H1 (cell line): Measurements from ENCODE around the gene RAET1E. TPM values are rescaled to one million over a fixed set of nuclear protein-coding genes. Genes with fewer than 3 reads are reported as not detected.
"Not testable (repeated sequence)": the region's sequence is repeated elsewhere in the genome, so short reads cannot be mapped to it uniquely, and the experiment has no call there.

ENCODE experiments used
- CTCF ChIA-PET: fragments of 300-600 bp; sonication (Branson Sonifier 250); formaldehyde crosslinking; loops from one replicate; lab custom pipeline; 2021; ENCODE audit not compliant: partially characterized antibody; lab: Charles Lee
- POLR2A ChIA-PET: fragments of 300-600 bp; sonication (Branson Sonifier 250); formaldehyde crosslinking; loops from one replicate; lab custom pipeline; 2021; ENCODE audit warnings: inconsistent platforms; ENCODE audit not compliant: partially characterized antibody; lab: Charles Lee
- DNase-seq, 2 experiments: peaks; one replicate each; pipeline versions ENCODE4 v3.0.0 to v3.0.0-alpha.2; 2010 to 2022; ENCODE audit warnings: low spot score in 2 of 2, low read depth in 1 of 2, mixed read lengths in 1 of 2
- FAIRE-seq: peaks from 2 replicates; lab custom pipeline; 2011; peaks lifted over from hg19 to GRCh38; lab: Jason Lieb, UNC
- H2AFZ ChIP-seq: 2 replicates; pipeline ENCODE4 v1.8.1; 2012; ENCODE audit warnings: low read length, inconsistent platforms
- H2AK5ac ChIP-seq: 2 replicates; pipeline ENCODE4 v1.6.1; 2013; ENCODE audit warnings: low read depth, low read length
- H2BK120ac ChIP-seq: replicated peaks from 2 replicates; pipeline ENCODE3; 2013; ENCODE audit warnings: low read depth, low read length, inconsistent platforms
- H2BK12ac ChIP-seq: 2 replicates; pipeline ENCODE4 v1.6.1; 2013; ENCODE audit warnings: low read depth, low read length
- H2BK15ac ChIP-seq: 2 replicates; pipeline ENCODE4 v1.6.1; 2013; ENCODE audit warnings: low read length
- H2BK20ac ChIP-seq: 2 replicates; pipeline ENCODE4 v1.6.1; 2013; ENCODE audit warnings: low read length
- H2BK5ac ChIP-seq: 2 replicates; pipeline ENCODE4 v1.6.1; 2013; ENCODE audit warnings: low read depth, low read length
- H3K14ac ChIP-seq: 2 replicates; pipeline ENCODE4 v1.6.1; 2013; ENCODE audit warnings: inconsistent platforms; ENCODE audit not compliant: insufficient read length
- H3K18ac ChIP-seq: 2 replicates; pipeline ENCODE4 v1.6.1; 2013; ENCODE audit warnings: low read length; ENCODE audit errors: extremely low read depth
- H3K23ac ChIP-seq: 2 replicates; pipeline ENCODE4 v1.6.1; 2013; ENCODE audit warnings: inconsistent platforms; ENCODE audit not compliant: insufficient read length
- H3K23me2 ChIP-seq: 2 replicates; pipeline ENCODE4 v1.6.1; 2013; ENCODE audit warnings: low read depth, low read length
- H3K27ac ChIP-seq: 2 replicates; pipeline ENCODE4 v1.6.1; 2011; ENCODE audit warnings: low read depth, low read length, inconsistent platforms
- H3K27me3 ChIP-seq, 4 experiments: replicated peaks in 1 of 4; 1 replicate in 1 of 4; 2 replicates in 3 of 4; pipeline versions ENCODE4 v1.6.1 to v1.8.1; 2011 to 2013; ENCODE audit warnings: low read length in 3 of 4, mild to moderate bottlenecking in 3 of 4, inconsistent platforms in 2 of 4, mixed read lengths in 2 of 4, moderate library complexity in 1 of 4; ENCODE audit not compliant: control insufficient read depth in 3 of 4, insufficient read depth in 3 of 4; ENCODE audit errors: extremely low read depth in 1 of 4
- H3K36me3 ChIP-seq, 4 experiments: 2 replicates each; pipeline versions ENCODE4 v1.6.1 to v1.8.1; 2011 to 2013; ENCODE audit warnings: mild to moderate bottlenecking in 4 of 4, low read length in 3 of 4, moderate library complexity in 2 of 4, control low read depth in 1 of 4, inconsistent platforms in 1 of 4; ENCODE audit not compliant: insufficient read depth in 4 of 4, control insufficient read depth in 2 of 4
- H3K4ac ChIP-seq: replicated peaks from 2 replicates; pipeline ENCODE3; 2013; ENCODE audit warnings: low read length, low read depth, mixed read lengths, inconsistent platforms; ENCODE audit not compliant: insufficient read length
- H3K4me1 ChIP-seq, 4 experiments: replicated peaks in 1 of 4; 1 replicate in 1 of 4; 2 replicates in 3 of 4; pipeline versions ENCODE4 v1.6.1 to v1.8.1; 2011 to 2013; ENCODE audit warnings: low read length in 3 of 4, inconsistent platforms in 2 of 4, mixed read lengths in 1 of 4; ENCODE audit not compliant: insufficient read depth in 4 of 4, control insufficient read depth in 3 of 4
- H3K4me2 ChIP-seq, 2 experiments: 2 replicates each; pipeline versions ENCODE4 v1.6.1 to v1.8.1; 2011 to 2013; ENCODE audit warnings: low read depth in 2 of 2, low read length in 2 of 2, control low read depth in 1 of 2, inconsistent platforms in 1 of 2, mild to moderate bottlenecking in 1 of 2; ENCODE audit not compliant: insufficient read depth in 1 of 2
- H3K4me3 ChIP-seq, 4 experiments: fragments of 200-600, 300-600 bp in 1 of 4; sonication (generic), shearing (Covaris generic), sonication (Bioruptor Twin) in 1 of 4; 2 replicates each; pipeline versions ENCODE4 v1.5.1 to v1.8.1; 2011 to 2016; ENCODE audit warnings: low read length in 4 of 4, low read depth in 3 of 4, control low read depth in 2 of 4, inconsistent platforms in 2 of 4, mild to moderate bottlenecking in 2 of 4, mixed read lengths in 1 of 4, moderate library complexity in 1 of 4; ENCODE audit not compliant: insufficient read depth in 2 of 4; ENCODE audit errors: extremely low read depth in 1 of 4
- H3K56ac ChIP-seq: replicated peaks from 2 replicates; pipeline ENCODE3; 2013; ENCODE audit warnings: low read depth, mild to moderate bottlenecking, mixed read lengths, low read length, inconsistent platforms; ENCODE audit not compliant: insufficient read length
- H3K79me1 ChIP-seq: 2 replicates; pipeline ENCODE4 v1.6.1; 2013; ENCODE audit warnings: low read depth, low read length, control low read depth
- H3K79me2 ChIP-seq, 2 experiments: 2 replicates each; pipeline versions ENCODE4 v1.6.1 to v1.8.1; 2012 to 2013; ENCODE audit warnings: low read length in 2 of 2, mild to moderate bottlenecking in 2 of 2, inconsistent platforms in 1 of 2; ENCODE audit not compliant: insufficient read depth in 2 of 2, control insufficient read depth in 1 of 2
- H3K9ac ChIP-seq, 4 experiments: replicated peaks in 1 of 4; 1 replicate in 1 of 4; 2 replicates in 3 of 4; pipeline versions ENCODE4 v1.6.1 to v1.8.1; 2011 to 2013; ENCODE audit warnings: low read depth in 3 of 4, low read length in 3 of 4, control low read depth in 2 of 4, mild to moderate bottlenecking in 2 of 4, moderate library complexity in 2 of 4, inconsistent platforms in 1 of 4; ENCODE audit errors: extremely low read depth in 1 of 4
- H3K9me3 ChIP-seq, 2 experiments: 2 replicates each; pipeline versions ENCODE4 v1.6.1 to v1.8.1; 2012 to 2013; ENCODE audit warnings: mild to moderate bottlenecking in 2 of 2, moderate library complexity in 2 of 2, control low read depth in 1 of 2, inconsistent platforms in 1 of 2, low read depth in 1 of 2, low read length in 1 of 2, mixed read lengths in 1 of 2; ENCODE audit not compliant: insufficient read depth in 2 of 2
- H4K20me1 ChIP-seq, 2 experiments: replicated peaks in 1 of 2; 2 replicates each; pipeline versions ENCODE3 to v1.8.1; 2011 to 2013; ENCODE audit warnings: inconsistent platforms in 2 of 2, low read length in 2 of 2, mild to moderate bottlenecking in 1 of 2; ENCODE audit not compliant: insufficient read depth in 2 of 2, control insufficient read depth in 1 of 2
- H4K5ac ChIP-seq: 2 replicates; pipeline ENCODE4 v1.6.1; 2013; ENCODE audit warnings: low read length, low read depth, mixed read lengths, inconsistent platforms; ENCODE audit not compliant: insufficient read length
- H4K8ac ChIP-seq: 2 replicates; pipeline ENCODE4 v1.8.0; 2013; ENCODE audit warnings: mild to moderate bottlenecking, moderate library complexity, low read length, inconsistent platforms; ENCODE audit not compliant: insufficient read depth; ENCODE audit errors: extremely low read depth
- H4K91ac ChIP-seq: replicated peaks from 2 replicates; pipeline ENCODE3; 2013; ENCODE audit warnings: low read length, mixed read lengths, inconsistent platforms; ENCODE audit not compliant: insufficient read length
- CTBP2 ChIP-seq: IDR thresholded peaks from 2 replicates; pipeline ENCODE4 v1.7.0; 2011; ENCODE audit warnings: borderline replicate concordance, mild to moderate bottlenecking, moderate library complexity, mixed read lengths, low read length; ENCODE audit not compliant: insufficient read depth, insufficient read length
- EP300 ChIP-seq, 2 experiments: IDR thresholded peaks; 1 replicate in 1 of 2; 2 replicates in 1 of 2; pipeline ENCODE4 v1.6.1; 2011 to 2012; ENCODE audit warnings: low read depth in 2 of 2, low read length in 2 of 2, mild to moderate bottlenecking in 2 of 2, borderline replicate concordance in 1 of 2, inconsistent platforms in 1 of 2, moderate library complexity in 1 of 2
- NANOG ChIP-seq: IDR thresholded peaks from 2 replicates; pipeline ENCODE4 v1.6.1; 2011; ENCODE audit warnings: low read length, low read depth, mild to moderate bottlenecking, inconsistent platforms; ENCODE audit not compliant: insufficient read depth, poor library complexity, severe bottlenecking
- RAD21 ChIP-seq, 2 experiments: IDR thresholded peaks in 1 of 2; conservative IDR thresholded peaks in 1 of 2; 2 replicates each; pipeline ENCODE4 v1.6.1; 2011; ENCODE audit warnings: low read depth in 2 of 2, low read length in 2 of 2, improper control_type of control experiment in 1 of 2, inconsistent platforms in 1 of 2, mild to moderate bottlenecking in 1 of 2, moderate library complexity in 1 of 2
- SUZ12 ChIP-seq: fragments of 200-600 bp; sonication (generic); IDR thresholded peaks from 2 replicates; pipeline ENCODE4 v1.6.1; 2012; ENCODE audit warnings: mild to moderate bottlenecking, inconsistent platforms, low read length, moderate library complexity, mixed read lengths
- TAF1 ChIP-seq: IDR thresholded peaks from 2 replicates; pipeline ENCODE4 v1.6.1; 2011; ENCODE audit warnings: mild to moderate bottlenecking, low read depth, low read length
- USF2 ChIP-seq: IDR thresholded peaks from 2 replicates; pipeline ENCODE4 v1.6.1; 2011; ENCODE audit warnings: low read length, improper control_type of control experiment
- WGBS, 2 experiments: shearing (Covaris generic) in 1 of 2; methylation state at CpG; one replicate each; pipeline versions ENCODE4 v1.1.6 to v1.1.7; 2013 to 2015; ENCODE audit warnings: low lambda C conversion rate in 2 of 2, mixed read lengths in 2 of 2, inconsistent platforms in 1 of 2, low coverage in 1 of 2, missing lambda C conversion rate in 1 of 2; ENCODE audit not compliant: insufficient replicate concordance in 2 of 2, insufficient coverage in 1 of 2, insufficient read length in 1 of 2; ENCODE audit errors: extremely low coverage in 1 of 2, missing lambda C conversion rate in 1 of 2; 5-methylcytosine and 5-hydroxymethylcytosine counted together
- polyA plus RNA-seq, 7 experiments: library from polyadenylated mRNA; depleted of rRNA in 3 of 7; stranded (reverse) in 5 of 7; unstranded in 2 of 7; fragments of >200 nt in 5 of 7; fragments of 200-250 nt in 2 of 7; gene quantifications; 1 replicate in 5 of 7; 2 replicates in 1 of 7; 4 replicates in 1 of 7; pipeline versions ENCODE4 v1.2.1 to v1.2.3, GENCODE V29; 2011 to 2013; ENCODE audit warnings: missing spikeins in 2 of 7, mixed read lengths in 2 of 7
- total RNA-seq: library from RNA; stranded (reverse); fragmentation: NEBNext Ultra II Directional; extraction: Animal tissue kit (Norgen Biotek cat#: 25700); gene quantifications from 2 replicates; pipeline ENCODE4 v1.2.1, GENCODE V29; 2021

Gene RAET1E
- total and polyA plus RNA-seq, 2 of the 8 experiments (the other 6 are each of a cell fraction or from before 2014, with no cell fraction given): not detected

GRCh38 chr6:149862922-149863697 is 34.8 kb downstream of the RAET1E start (continued):
- TF ChIP-seq SUZ12: peak; percentile 34; the same call in 1 of the 2 replicates
- TF ChIP-seq NANOG: no peak
- no peak for TF ChIP-seq USF2
- no peak for TF ChIP-seq RAD21 (IDR thresholded peaks at IDR 0.05 in 1 of 2, conservative IDR thresholded peaks at IDR 0.05 in 1 of 2; ENCODE audit: low read depth in 2 of 2, low read length in 2 of 2)
- 0 out of 2 replicates have a peak, but pooled peaks have one; percentile 43 for TF ChIP-seq TAF1
- no peak for TF ChIP-seq CTBP2
- TF ChIP-seq EP300 (IDR thresholded peaks at IDR 0.05; ENCODE audit: borderline replicate concordance in 1 of 2, low read depth in 2 of 2, low read length in 2 of 2): no peak

GRCh38 chr6:149862424-149862738 is 35.5 kb downstream of the RAET1E start:
- Histone ChIP-seq H2AK5ac (peak overlapping the region; percentile 30; the same call in 1 of the 2 replicates), H3K4me2 (peak overlapping the region; percentile 56 to 99; a peak in 3 of 4 replicates), H3K4me1 (peaks cover 4 to 16% (median 11%) of the 10 kb centered on the region in 4 experiments; a peak in 6 of 7 replicates), H4K20me1 (peaks cover 4 to 13% of the 10 kb centered on the region in 2 experiments), H3K79me2 (peaks cover 0 to 10% of the 10 kb centered on the region in 2 experiments; a peak in 2 of 4 replicates), H3K4me3 (peak overlapping the region in 1 of 4 experiments; percentile 72; a peak in 1 of 8 replicates), H3K23me2 (peaks cover 12% of the 10 kb centered on the region; the same call in 1 of the 2 replicates), H3K27me3 (peaks cover 0 to 13% (median 5%) of the 10 kb centered on the region in 4 experiments; a peak in 5 of 7 replicates)
- H2BK15ac ChIP-seq, H3K9me3 ChIP-seq, H4K91ac ChIP-seq, H3K79me1 ChIP-seq, H3K14ac ChIP-seq, FAIRE-seq, DNase-seq, H3K36me3 ChIP-seq, H2BK5ac ChIP-seq, H3K27ac ChIP-seq, H3K56ac ChIP-seq, H3K18ac ChIP-seq, H2BK120ac ChIP-seq, H3K9ac ChIP-seq, H3K23ac ChIP-seq, H2AFZ ChIP-seq, H4K5ac ChIP-seq, H2BK20ac ChIP-seq, H4K8ac ChIP-seq, H3K4ac ChIP-seq, H2BK12ac ChIP-seq: not testable (repeated sequence)
- ChIA-PET CTCF (interaction anchor here (1.3 to 6.1 kb wide), 4 partner anchors 11 to 22 kb away, joined by 3 to 33 read pairs (median 4); no protein-coding TSS in a partner anchor), POLR2A (interaction anchor here (0.7 to 1.2 kb wide), 2 partner anchors 12 to 342 kb away, joined by 3 to 5 read pairs; no protein-coding TSS in a partner anchor)
- 83% methylated on average over 4 of the region's 12 CpGs; no CpG with 5 or more reads in 1 of the 2 experiments for WGBS, 2 experiments
